ENCODE data around the gene BSPRY.

DNA sequence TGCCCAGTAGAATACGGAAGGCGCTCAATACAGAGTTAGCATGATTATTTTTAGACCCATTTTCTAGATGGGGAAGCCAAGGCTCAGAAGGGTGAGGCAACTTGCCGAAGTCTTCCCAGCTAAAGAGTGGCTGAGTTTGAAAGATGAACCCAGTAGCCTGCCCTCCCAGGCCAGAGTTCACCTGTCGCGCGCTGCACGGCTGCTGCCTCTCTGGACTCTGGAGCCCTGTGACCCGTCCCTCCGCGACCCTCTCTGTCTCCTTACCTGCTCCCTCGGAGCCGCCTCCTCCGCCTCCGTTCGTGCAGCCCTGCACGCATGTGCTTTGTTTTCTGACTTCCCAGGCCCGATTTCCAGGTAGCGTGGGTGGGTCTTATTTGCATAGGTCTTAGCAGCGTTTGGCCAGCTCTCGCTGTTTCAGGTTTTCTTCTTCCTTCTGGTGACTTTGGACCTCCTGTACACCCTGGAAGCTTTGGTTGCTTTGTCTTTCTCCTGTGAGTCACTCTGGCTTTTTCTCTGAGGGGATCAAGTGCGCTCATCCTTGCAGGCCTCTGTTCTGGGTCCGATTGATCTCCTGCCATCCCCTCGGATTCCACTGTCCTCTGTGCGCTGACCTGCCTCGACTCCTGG lies 46.4 kb upstream of the BSPRY start, which contains the start of gene RNF183:
- TF ChIP-seq, protein P1, sequence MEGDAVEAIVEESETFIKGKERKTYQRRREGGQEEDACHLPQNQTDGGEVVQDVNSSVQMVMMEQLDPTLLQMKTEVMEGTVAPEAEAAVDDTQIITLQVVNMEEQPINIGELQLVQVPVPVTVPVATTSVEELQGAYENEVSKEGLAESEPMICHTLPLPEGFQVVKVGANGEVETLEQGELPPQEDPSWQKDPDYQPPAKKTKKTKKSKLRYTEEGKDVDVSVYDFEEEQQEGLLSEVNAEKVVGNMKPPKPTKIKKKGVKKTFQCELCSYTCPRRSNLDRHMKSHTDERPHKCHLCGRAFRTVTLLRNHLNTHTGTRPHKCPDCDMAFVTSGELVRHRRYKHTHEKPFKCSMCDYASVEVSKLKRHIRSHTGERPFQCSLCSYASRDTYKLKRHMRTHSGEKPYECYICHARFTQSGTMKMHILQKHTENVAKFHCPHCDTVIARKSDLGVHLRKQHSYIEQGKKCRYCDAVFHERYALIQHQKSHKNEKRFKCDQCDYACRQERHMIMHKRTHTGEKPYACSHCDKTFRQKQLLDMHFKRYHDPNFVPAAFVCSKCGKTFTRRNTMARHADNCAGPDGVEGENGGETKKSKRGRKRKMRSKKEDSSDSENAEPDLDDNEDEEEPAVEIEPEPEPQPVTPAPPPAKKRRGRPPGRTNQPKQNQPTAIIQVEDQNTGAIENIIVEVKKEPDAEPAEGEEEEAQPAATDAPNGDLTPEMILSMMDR (IDR thresholded peaks at IDR 0.05): no peak
- no peak for TF ChIP-seq EZH2 (IDR thresholded peaks at IDR 0.05; ENCODE audit: borderline replicate concordance, insufficient read depth, low read depth, low read length, poor library complexity, severe bottlenecking)

Data from B cell (primary cell).